IPS-18a (cell line): ENCODE measurements around the gene ADARB2.

Source experiments
- H3K27ac ChIP-seq: one replicate; pipeline ENCODE4 v1.5.1; 2013; ENCODE audit warnings: low read length
- H3K27me3 ChIP-seq: one replicate; pipeline ENCODE4 v1.6.1; 2013; ENCODE audit warnings: mild to moderate bottlenecking, low read length; ENCODE audit not compliant: control insufficient read depth, insufficient read depth
- H3K36me3 ChIP-seq: one replicate; pipeline ENCODE4 v1.6.1; 2013; ENCODE audit warnings: low read depth, low read length; ENCODE audit not compliant: control insufficient read depth
- H3K4me1 ChIP-seq: one replicate; pipeline ENCODE4 v1.6.1; 2013; ENCODE audit warnings: low read depth, low read length; ENCODE audit not compliant: control insufficient read depth
- H3K4me3 ChIP-seq: one replicate; pipeline ENCODE4 v1.5.1; 2013; ENCODE audit warnings: low read length
- H3K9ac ChIP-seq: one replicate; pipeline ENCODE4 v1.6.1; 2013; ENCODE audit warnings: mild to moderate bottlenecking, low read length, moderate library complexity
- H3K9me3 ChIP-seq: one replicate; pipeline ENCODE4 v1.6.1; 2013; ENCODE audit warnings: low read depth, low read length; ENCODE audit not compliant: control insufficient read depth

The ADARB2 gene

GRCh38 chr10:1659221-1659791, 78.0 kb downstream of the ADARB2 start:
- H3K4me1 ChIP-seq: no peaks in the 10 kb centered on the region
- no peak overlapping the region for H3K9ac ChIP-seq
- no peaks in the 10 kb centered on the region for H3K9me3 ChIP-seq
- H3K27me3 ChIP-seq: no peaks in the 10 kb centered on the region
- H3K36me3 ChIP-seq: no peaks in the 10 kb centered on the region
- no peak overlapping the region for H3K27ac ChIP-seq
- no peak overlapping the region for H3K4me3 ChIP-seq

DNA sequence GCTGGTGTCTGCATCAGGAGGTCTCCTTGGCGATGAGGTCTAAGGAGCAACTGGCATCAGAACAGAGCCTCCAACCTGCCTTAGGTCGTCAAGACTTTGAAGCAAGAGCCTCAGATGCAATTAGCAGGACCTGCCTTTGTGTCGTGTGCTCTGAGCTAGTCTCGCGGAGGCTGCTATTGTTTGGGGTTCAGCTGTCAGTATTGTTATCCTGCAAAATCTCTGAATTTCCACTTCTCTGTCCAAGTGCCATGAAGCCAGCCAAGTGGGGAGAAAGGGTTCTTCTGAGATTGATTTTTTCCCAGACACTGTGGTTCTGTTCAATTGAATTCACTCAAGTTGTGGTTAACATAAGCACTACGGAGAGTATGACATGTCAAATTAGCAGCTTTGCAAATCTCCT, 78.7 kb downstream of the ADARB2 start:
- Histone ChIP-seq H3K9me3 (no peaks in the 10 kb centered on the region), H3K4me3 (no peak overlapping the region), H3K27ac (no peak overlapping the region), H3K4me1 (no peaks in the 10 kb centered on the region), H3K36me3 (no peaks in the 10 kb centered on the region), H3K27me3 (no peaks in the 10 kb centered on the region), H3K9ac (no peak overlapping the region)

DNA sequence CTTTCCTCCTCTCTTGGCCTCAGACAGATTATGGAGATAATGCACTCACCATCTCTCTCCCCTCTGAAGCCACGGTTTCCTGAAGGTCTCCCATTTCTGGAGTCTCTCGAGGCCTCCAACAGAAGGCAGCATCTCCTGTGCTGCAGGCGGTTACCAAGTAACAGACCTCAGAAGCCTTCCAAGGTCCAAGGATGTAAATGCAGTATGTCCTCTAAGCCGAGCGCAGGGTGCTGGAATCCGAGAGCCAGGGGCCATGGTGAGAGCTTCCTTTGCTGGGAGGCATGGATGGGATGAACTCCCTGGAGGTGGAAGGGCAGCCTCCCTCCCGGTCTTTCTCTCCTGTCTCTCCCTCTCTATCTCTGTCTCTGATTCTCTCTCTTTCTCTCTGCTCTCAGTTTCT, 79.8 kb downstream of the ADARB2 start:
- no peaks in the 10 kb centered on the region for H3K9me3 ChIP-seq
- H3K4me3 ChIP-seq: no peak overlapping the region
- H3K9ac ChIP-seq: no peak overlapping the region
- H3K27ac ChIP-seq: no peak overlapping the region
- no peaks in the 10 kb centered on the region for H3K36me3 ChIP-seq
- H3K27me3 ChIP-seq: no peaks in the 10 kb centered on the region
- H3K4me1 ChIP-seq: no peaks in the 10 kb centered on the region

DNA sequence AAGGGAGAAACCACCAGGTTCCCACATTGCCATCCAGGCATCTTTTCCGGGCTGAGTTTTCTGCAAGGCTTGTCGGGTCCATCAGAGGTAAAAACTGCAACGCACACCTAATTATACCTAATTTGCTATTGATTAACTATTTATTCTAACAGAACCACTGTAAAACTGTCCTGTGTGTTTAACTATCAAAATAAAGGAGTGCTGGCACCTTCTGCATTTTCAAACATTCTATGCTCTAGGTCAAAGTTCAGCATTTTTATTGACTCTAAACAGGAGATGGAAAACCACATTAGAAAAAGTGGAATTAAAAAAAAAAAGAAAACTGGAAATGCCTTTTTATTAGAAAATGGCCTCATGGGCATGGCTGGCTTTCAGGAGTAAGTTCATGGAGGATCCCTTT, 82.0 kb downstream of the ADARB2 start:
- Histone ChIP-seq H3K4me3 (no peak overlapping the region), H3K27me3 (no peaks in the 10 kb centered on the region), H3K27ac (no peak overlapping the region), H3K9ac (no peak overlapping the region), H3K4me1 (no peaks in the 10 kb centered on the region), H3K9me3 (no peaks in the 10 kb centered on the region), H3K36me3 (no peaks in the 10 kb centered on the region)

DNA sequence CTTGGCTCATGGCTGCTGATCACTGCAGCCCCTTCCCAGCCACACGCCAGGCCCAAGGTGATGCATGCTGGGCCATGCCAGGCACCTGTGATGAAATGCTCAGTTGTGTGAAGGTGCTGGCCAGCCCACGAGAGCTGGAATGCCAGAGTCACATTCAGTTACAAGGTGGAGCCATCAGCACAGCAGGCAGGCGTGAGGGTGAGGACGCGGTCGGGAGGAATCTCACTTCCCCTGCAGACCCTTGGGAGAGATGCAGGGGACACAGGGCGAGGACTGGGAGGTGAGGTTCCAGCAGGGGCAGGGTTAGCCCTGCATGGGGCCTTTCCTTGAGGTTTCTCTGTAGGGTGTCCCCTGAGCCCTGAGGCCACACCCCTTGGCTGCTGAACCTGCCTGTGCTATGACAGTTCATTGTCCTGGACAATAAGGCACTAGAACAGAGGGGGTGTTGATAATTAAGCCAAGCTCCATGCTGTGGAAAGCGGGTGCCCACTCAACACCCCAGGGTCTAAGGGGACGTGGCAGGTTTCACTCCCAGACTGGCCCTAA, 82.4 kb downstream of the ADARB2 start:
- H3K9me3 ChIP-seq: no peaks in the 10 kb centered on the region

GRCh38 chr10:1654247-1654646, 83.1 kb downstream of the ADARB2 start:
- Histone ChIP-seq H3K9me3 (no peaks in the 10 kb centered on the region), H3K9ac (no peak overlapping the region), H3K27me3 (no peaks in the 10 kb centered on the region), H3K36me3 (no peaks in the 10 kb centered on the region), H3K4me3 (no peak overlapping the region), H3K4me1 (no peaks in the 10 kb centered on the region), H3K27ac (no peak overlapping the region)

More for the DNA sequence above, 82.4 kb downstream of the ADARB2 start:
- no peaks in the 10 kb centered on the region for H3K36me3 ChIP-seq
- H3K27me3 ChIP-seq: no peaks in the 10 kb centered on the region
- H3K27ac ChIP-seq: no peak overlapping the region
- H3K9ac ChIP-seq: no peak overlapping the region
- H3K4me1 ChIP-seq: no peaks in the 10 kb centered on the region
- H3K4me3 ChIP-seq: no peak overlapping the region

DNA sequence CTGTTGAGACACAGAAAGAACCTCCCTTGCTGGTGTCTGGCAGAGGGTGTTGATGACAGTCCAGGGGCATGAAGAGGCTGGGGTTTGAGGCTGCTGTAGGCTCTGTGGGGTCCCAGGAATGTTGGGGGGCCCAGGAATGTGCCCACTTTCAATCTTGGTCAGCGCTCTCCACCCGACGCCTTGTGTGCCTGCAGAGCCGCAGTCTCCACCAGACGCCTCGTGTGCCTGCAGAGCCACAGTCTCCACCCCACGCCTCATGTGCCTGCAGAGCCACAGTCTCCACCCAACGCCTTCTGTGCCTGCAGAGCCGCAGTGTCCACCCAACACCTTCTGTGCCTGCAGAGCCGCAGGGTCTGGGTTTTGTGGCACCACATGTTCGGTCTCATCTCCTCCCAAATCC, 84.0 kb downstream of the ADARB2 start:
- no peaks in the 10 kb centered on the region for H3K9me3 ChIP-seq
- no peak overlapping the region for H3K27ac ChIP-seq
- no peaks in the 10 kb centered on the region for H3K4me1 ChIP-seq
- no peak overlapping the region for H3K9ac ChIP-seq
- no peaks in the 10 kb centered on the region for H3K27me3 ChIP-seq
- no peaks in the 10 kb centered on the region for H3K36me3 ChIP-seq
- H3K4me3 ChIP-seq: no peak overlapping the region

- Histone ChIP-seq H3K9me3 (no peaks in the 10 kb centered on the region), H3K9ac (no peak overlapping the region), H3K4me3 (no peak overlapping the region), H3K27ac (no peak overlapping the region), H3K27me3 (no peaks in the 10 kb centered on the region), H3K36me3 (no peaks in the 10 kb centered on the region), H3K4me1 (no peaks in the 10 kb centered on the region)
Measured at GRCh38 chr10:1652151-1652550, 85.2 kb downstream of the ADARB2 start.

GRCh38 chr10:1651270-1651966, 85.9 kb downstream of the ADARB2 start:
- Histone ChIP-seq H3K4me1 (no peaks in the 10 kb centered on the region), H3K4me3 (no peak overlapping the region), H3K27me3 (no peaks in the 10 kb centered on the region), H3K9ac (no peak overlapping the region), H3K9me3 (no peaks in the 10 kb centered on the region), H3K27ac (no peak overlapping the region), H3K36me3 (no peaks in the 10 kb centered on the region)

DNA sequence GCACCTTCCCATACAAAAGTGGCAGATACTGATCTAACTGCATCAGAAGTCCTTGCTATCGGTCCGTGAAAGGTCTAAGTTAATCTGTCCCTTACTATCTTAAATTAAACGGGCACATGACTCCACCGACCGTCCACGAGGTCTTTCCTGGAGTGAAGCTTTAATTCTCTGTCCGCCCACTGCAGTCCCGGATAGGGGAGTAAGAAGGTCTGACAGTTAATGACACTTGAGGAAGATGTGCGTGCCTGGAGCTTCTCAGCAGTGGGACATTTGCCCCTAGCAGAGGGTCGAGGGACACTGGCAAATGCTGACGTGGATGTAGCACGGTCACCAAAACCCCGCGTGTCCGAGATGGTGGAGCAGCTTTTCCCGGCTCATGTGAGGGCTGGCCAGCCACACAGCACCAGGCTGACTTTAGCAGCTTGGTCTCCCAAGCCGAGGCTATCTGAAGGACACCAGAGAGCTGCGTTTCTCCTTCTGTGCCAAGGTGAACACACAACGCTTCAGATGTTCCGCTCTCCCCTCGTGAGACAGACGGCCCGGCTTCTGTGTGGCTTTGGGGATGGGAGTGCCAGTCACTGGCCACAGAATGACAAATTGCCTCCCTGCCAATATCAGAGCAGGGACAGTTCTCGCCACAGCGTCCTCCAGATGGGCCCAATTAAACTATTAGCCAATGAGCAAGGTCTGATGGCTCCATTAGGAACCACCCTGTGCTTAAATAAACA, 86.6 kb downstream of the ADARB2 start:
- no peaks in the 10 kb centered on the region for H3K36me3 ChIP-seq
- H3K9me3 ChIP-seq: no peaks in the 10 kb centered on the region
- H3K4me3 ChIP-seq: no peak overlapping the region
- no peak overlapping the region for H3K27ac ChIP-seq
- H3K27me3 ChIP-seq: no peaks in the 10 kb centered on the region
- H3K4me1 ChIP-seq: no peaks in the 10 kb centered on the region
- H3K9ac ChIP-seq: no peak overlapping the region

GRCh38 chr10:1648648-1649047, 88.7 kb downstream of the ADARB2 start:
- no peaks in the 10 kb centered on the region for H3K9me3 ChIP-seq

More at GRCh38 chr10:1648648-1649047, 88.7 kb downstream of the ADARB2 start:
- Histone ChIP-seq H3K4me3 (no peak overlapping the region), H3K36me3 (no peaks in the 10 kb centered on the region), H3K27ac (no peak overlapping the region), H3K27me3 (no peaks in the 10 kb centered on the region), H3K9ac (no peak overlapping the region), H3K4me1 (no peaks in the 10 kb centered on the region)
